AG09309 (cell line): ENCODE measurements around the gene GJA3.

Experiments
- DNase-seq: peaks from one replicate; pipeline ENCODE4 v3.0.0-alpha.2; 2010; ENCODE audit warnings: low read depth
- H3K4me3 ChIP-seq: 2 replicates; pipeline ENCODE4 v1.5.1; 2011; ENCODE audit warnings: mild to moderate bottlenecking, low read depth, low read length, moderate library complexity; ENCODE audit not compliant: control insufficient read depth
- TF ChIP-seq, protein P1 (sequence below): IDR thresholded peaks from 2 replicates; pipeline ENCODE4 v1.5.1; 2011; ENCODE audit warnings: mild to moderate bottlenecking, low read depth, low read length, inconsistent platforms; ENCODE audit not compliant: insufficient read depth, control insufficient read depth; ENCODE audit errors: missing control alignments

GJA3 gene

GRCh38 chr13:20173116-20173746 lies 12.4 kb upstream of the GJA3 start:
- no peak for DNase-seq
- no peak overlapping the region for H3K4me3 ChIP-seq
- TF ChIP-seq, protein P1, sequence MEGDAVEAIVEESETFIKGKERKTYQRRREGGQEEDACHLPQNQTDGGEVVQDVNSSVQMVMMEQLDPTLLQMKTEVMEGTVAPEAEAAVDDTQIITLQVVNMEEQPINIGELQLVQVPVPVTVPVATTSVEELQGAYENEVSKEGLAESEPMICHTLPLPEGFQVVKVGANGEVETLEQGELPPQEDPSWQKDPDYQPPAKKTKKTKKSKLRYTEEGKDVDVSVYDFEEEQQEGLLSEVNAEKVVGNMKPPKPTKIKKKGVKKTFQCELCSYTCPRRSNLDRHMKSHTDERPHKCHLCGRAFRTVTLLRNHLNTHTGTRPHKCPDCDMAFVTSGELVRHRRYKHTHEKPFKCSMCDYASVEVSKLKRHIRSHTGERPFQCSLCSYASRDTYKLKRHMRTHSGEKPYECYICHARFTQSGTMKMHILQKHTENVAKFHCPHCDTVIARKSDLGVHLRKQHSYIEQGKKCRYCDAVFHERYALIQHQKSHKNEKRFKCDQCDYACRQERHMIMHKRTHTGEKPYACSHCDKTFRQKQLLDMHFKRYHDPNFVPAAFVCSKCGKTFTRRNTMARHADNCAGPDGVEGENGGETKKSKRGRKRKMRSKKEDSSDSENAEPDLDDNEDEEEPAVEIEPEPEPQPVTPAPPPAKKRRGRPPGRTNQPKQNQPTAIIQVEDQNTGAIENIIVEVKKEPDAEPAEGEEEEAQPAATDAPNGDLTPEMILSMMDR, result no peak

DNA sequence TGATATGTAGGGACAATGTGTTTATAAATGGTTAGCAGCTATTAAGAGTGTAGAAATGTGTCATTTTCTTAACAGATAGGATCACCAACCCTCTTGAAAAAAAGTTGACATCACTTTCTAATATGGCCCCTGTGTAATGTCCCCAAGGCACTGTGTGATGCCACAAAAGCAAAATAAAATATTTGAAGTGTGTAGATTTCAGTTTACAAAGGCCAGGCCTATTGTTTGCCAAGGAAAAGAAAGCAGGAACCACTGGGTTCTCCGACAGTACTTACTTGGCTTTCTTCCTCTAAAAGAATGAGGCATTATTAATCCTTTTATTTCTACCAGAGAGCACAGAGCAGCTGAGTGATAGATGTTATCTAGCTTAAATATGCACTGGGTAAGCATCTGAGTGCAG lies 10.5 kb upstream of the GJA3 start:
- DNase-seq, result no peak
- TF ChIP-seq, protein P1, result no peak
- H3K4me3 ChIP-seq, result no peak overlapping the region

- no peak for DNase-seq
- TF ChIP-seq, protein P1, result no peak
- no peak overlapping the region for H3K4me3 ChIP-seq
These were observed 10.1 kb upstream of the GJA3 start for GRCh38 chr13:20170921-20171320.

DNA sequence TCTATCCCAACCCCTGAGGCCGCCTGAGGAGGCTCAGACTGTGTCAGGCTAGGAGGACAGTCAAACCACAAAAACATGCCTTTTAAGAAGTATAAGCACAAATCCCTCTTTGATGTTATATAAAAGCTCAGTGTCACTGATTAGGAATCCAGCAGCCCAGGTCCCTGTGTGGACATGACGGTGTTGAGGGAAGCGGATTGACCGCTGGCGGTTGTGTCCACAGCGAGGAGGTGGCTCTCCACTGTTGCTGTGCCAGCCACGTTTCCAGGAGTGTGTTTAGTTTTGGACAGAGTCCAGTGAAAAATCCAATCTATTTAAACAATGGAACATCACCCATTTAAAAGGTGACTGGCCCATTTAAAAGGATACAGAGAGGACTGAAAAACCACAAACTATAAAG lies 7.5 kb upstream of the GJA3 start:
- TF ChIP-seq, protein P1, result no peak
- H3K4me3 ChIP-seq, result no peak overlapping the region
- no peak for DNase-seq

DNA sequence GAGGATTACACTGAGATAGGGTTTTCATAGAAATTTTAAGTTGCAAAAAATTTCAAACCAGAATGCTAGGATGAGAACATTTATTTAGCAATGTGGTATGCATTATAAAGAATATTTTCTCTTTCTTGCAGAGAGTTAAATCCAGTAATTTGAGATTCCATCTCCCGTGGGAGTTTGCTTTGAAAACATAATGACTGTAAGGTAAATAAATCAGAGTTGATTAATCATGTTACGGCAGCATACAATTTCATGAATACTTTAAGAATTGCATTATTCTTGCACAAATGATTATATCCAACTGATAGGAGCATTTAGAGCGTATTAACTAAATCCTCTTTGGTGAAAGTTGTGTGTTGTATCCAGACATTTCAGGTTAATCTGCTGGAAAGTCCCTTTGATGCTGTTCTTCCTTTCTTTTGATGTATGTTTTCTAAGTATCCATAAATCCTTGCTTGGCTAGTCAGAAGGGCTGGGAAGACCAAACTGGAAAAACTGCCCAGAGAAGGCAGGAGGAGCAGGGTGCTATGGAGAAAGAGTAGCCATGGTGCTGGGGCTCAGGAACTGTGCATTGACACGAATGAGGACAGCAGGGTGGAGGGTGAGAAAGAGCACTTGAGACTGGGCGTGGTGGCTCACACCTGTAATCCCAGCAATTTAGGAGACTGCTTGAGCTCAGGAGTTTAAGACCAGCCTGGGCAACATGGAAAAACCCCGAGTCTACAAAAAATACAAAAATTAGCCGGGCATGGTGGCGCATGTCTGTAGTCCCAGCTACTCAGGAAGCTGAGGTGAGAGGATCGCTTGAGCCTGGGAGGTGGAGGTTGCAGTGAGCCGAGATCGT lies 4.8 kb upstream of the GJA3 start:
- TF ChIP-seq, protein P1, result no peak
- H3K4me3 ChIP-seq, result no peak overlapping the region
- DNase-seq, result no peak

DNA sequence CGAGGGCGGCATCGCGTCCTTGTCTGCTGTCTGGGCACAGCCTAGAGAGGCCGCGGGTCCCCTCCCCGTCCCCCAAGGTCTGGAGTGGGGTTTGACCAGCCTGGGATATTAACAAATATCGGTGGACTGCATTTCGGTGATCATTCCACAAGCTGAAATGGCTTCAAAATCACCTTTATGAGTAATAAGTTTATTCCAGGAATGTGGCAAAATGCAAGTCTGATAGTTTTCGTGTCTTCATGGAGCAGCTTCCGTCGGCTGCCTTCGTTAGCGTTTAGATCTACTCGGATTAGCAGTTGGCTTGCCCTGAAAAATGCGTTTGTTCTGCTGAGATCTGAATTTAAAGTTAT lies 1.1 kb upstream of the GJA3 start:
- no peak overlapping the region for H3K4me3 ChIP-seq
- TF ChIP-seq, protein P1, result no peak
- DNase-seq, result no peak
